ENCODE measurements around the gene MAPK8IP1. TPM values are rescaled to one million over a fixed set of nuclear protein-coding genes. Genes with fewer than 3 reads are reported as not detected.

Gene MAPK8IP1
- total RNA-seq, 4 donors from 2014 or later: 9.5 to 25.1 (median 17.4) TPM

DNA sequence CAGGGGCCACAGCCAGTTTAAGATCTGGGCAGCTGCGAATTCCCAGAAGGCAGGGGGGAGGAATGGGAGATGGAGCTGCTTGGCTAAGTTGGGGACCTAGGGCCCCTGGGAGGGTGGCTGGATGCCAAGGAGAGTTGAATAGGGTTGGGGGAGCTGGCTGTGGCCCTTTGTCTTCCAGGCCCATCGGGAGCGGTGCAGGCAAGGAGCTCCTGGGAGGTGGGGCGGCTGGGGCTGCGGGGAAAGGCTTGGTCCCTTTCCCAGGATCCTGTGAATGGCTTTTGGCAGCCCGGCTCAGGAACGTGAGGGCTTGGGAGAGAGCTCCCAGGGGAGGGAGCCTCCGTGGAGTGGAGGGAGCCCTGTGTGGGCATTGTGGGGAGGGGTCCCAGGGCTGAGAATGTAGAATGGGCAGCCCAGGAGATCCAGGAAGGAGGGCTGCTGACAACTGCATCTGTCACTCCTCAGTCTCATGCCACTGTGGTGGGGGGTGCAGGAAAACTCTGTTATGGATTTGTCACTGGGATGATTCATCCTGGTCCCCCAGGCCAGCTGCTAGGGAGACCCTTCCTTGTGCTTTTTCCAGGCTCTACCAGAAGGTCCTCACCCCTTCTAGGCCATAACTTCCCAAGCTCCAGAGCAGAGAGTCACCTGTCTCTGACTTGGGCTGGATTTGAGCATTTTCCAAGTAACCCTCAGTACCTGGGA is 15.6 kb downstream of the MAPK8IP1 start:
- peaks cover 17 to 20% of the 10 kb centered on the region in 2 donors for H3K4me1 ChIP-seq
- DNase-seq: peak; percentile 24 to 32
- no peak overlapping the region for H3K27ac ChIP-seq
- intact Hi-C loops (cut with DNase I): no loop called here
- TF ChIP-seq, protein P1, sequence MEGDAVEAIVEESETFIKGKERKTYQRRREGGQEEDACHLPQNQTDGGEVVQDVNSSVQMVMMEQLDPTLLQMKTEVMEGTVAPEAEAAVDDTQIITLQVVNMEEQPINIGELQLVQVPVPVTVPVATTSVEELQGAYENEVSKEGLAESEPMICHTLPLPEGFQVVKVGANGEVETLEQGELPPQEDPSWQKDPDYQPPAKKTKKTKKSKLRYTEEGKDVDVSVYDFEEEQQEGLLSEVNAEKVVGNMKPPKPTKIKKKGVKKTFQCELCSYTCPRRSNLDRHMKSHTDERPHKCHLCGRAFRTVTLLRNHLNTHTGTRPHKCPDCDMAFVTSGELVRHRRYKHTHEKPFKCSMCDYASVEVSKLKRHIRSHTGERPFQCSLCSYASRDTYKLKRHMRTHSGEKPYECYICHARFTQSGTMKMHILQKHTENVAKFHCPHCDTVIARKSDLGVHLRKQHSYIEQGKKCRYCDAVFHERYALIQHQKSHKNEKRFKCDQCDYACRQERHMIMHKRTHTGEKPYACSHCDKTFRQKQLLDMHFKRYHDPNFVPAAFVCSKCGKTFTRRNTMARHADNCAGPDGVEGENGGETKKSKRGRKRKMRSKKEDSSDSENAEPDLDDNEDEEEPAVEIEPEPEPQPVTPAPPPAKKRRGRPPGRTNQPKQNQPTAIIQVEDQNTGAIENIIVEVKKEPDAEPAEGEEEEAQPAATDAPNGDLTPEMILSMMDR (IDR thresholded peaks at IDR 0.05): no peak
- TF ChIP-seq POLR2A (IDR thresholded peaks at IDR 0.05): no peak
- no peaks in the 10 kb centered on the region for H3K27me3 ChIP-seq
- H3K36me3 ChIP-seq: no peaks in the 10 kb centered on the region
- 13 to 23% methylated on average over 8 of the region's 8 CpGs for WGBS, 2 donors
- peak overlapping the region in 1 of 3 donors; percentile 54 for H3K4me3 ChIP-seq (replicated peaks in 1 of 3)
- no peaks in the 10 kb centered on the region for H3K9me3 ChIP-seq

DNA sequence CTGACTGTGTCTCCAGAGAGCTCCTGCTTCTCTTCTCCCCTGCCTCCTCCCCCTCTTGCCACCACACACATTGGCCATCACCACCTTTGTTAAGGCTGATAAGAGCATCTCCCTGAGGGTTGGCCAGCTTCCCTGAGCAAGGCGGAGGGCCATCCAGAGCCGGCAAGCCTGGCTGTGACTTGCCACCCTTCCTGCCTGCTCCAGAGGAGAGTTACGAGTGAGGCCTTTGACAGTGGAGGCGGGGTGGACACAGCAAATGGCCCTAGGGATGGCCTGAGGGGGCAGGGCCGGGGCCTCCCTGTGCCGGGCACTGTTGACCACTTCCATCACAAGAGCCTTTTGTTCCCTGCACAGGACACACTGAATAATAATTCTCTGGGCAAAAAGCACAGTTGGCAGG is 16.2 kb downstream of the MAPK8IP1 start:
- Histone ChIP-seq H3K4me1 (peaks cover 17 to 20% of the 10 kb centered on the region in 2 donors), H3K27ac (no peak overlapping the region), H3K4me3 (replicated peaks in 1 of 3) (no peak overlapping the region), H3K36me3 (no peaks in the 10 kb centered on the region), H3K27me3 (no peaks in the 10 kb centered on the region), H3K9me3 (no peaks in the 10 kb centered on the region)
- 79 to 94% methylated on average over 2 to 6 of the region's 6 CpGs for WGBS, 2 donors
- no peak for DNase-seq
- intact Hi-C loops (cut with DNase I): no loop called here
- no peak for TF ChIP-seq POLR2A (IDR thresholded peaks at IDR 0.05)
- TF ChIP-seq, protein P1 (IDR thresholded peaks at IDR 0.05): no peak

DNA sequence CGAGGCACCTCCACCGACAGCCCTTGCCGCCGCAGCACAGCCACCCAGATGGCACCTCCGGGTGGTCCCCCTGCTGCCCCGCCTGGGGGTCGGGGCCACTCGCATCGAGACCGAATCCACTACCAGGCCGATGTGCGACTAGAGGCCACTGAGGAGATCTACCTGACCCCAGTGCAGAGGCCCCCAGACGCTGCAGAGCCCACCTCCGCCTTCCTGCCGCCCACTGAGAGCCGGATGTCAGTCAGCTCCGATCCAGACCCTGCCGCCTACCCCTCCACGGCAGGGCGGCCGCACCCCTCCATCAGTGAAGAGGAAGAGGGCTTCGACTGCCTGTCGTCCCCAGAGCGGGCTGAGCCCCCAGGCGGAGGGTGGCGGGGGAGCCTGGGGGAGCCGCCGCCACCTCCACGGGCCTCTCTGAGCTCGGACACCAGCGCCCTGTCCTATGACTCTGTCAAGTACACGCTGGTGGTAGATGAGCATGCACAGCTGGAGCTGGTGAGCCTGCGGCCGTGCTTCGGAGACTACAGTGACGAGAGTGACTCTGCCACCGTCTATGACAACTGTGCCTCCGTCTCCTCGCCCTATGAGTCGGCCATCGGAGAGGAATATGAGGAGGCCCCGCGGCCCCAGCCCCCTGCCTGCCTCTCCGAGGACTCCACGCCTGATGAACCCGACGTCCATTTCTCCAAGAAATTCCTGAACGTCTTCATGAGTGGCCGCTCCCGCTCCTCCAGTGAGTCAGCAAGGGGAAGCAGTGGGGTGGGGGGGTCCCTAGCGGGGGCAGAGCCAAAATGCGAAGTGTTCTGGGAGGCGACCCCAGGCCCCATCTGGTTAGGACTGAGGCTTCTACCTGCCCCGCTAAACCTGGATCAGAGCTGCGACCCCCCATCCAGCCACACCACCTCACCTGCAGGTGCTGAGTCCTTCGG is 17.3 kb downstream of the MAPK8IP1 start:
- H3K27me3 ChIP-seq: no peaks in the 10 kb centered on the region
- intact Hi-C loops (cut with DNase I): no loop called here
- no peak for TF ChIP-seq POLR2A (IDR thresholded peaks at IDR 0.05)
- TF ChIP-seq, protein P1 (IDR thresholded peaks at IDR 0.05): no peak
- no peaks in the 10 kb centered on the region for H3K9me3 ChIP-seq
- DNase-seq: no peak
- 93 to 95% methylated on average over 21 to 52 of the region's 56 CpGs for WGBS, 2 donors
- no peak overlapping the region for H3K27ac ChIP-seq
- H3K4me1 ChIP-seq: peaks cover 17 to 20% of the 10 kb centered on the region in 2 donors
- H3K36me3 ChIP-seq: no peaks in the 10 kb centered on the region
- H3K4me3 ChIP-seq (replicated peaks in 1 of 3): no peak overlapping the region

DNA sequence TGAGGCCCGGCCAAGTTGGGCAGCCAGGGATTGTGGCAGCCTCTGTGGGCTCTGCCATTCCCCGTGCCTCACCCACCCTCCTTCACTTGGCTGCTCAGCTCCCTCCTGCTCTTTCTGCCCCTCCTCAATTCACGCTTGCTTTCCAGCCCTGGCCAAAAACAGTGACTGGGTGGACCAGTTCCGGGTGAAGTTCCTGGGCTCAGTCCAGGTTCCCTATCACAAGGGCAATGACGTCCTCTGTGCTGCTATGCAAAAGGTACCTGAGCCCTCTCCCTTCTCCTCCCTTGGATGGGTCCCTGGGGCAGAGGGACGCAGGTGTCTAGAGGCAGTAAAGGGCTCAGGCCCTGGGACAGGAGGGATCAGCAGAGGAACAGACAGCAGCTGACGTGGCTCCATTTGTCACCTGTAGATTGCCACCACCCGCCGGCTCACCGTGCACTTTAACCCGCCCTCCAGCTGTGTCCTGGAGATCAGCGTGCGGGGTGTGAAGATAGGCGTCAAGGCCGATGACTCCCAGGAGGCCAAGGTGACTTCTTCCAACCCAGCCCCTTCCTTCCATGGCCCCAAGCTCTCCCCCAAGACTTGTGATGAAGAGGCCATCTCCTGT is 19.0 kb downstream of the MAPK8IP1 start:
- TF ChIP-seq POLR2A (IDR thresholded peaks at IDR 0.05): no peak
- TF ChIP-seq, protein P1 (IDR thresholded peaks at IDR 0.05): no peak
- no peaks in the 10 kb centered on the region for H3K9me3 ChIP-seq
- H3K36me3 ChIP-seq: peaks cover 0 to under 1% of the 10 kb centered on the region in 2 donors
- no peak overlapping the region for H3K4me3 ChIP-seq (replicated peaks in 1 of 3)
- WGBS, 2 donors: 86 to 88% methylated on average over 14 to 15 of the region's 15 CpGs
- no peak for DNase-seq
- no peaks in the 10 kb centered on the region for H3K27me3 ChIP-seq
- intact Hi-C loops (cut with DNase I): no loop called here
- H3K27ac ChIP-seq: no peak overlapping the region
- H3K4me1 ChIP-seq: peaks cover 13% of the 10 kb centered on the region in 2 donors

All from thyroid gland (tissue), 4 donors.